CD4-positive, alpha-beta memory T cell (primary cell): ENCODE data around the gene MAST4. TPM values are rescaled to one million over a fixed set of nuclear protein-coding genes. Genes with fewer than 3 reads are reported as not detected.

Experiments
- CTCF ChIA-PET: fragments of 350-600 bp; sonication (Branson Sonifier 250); formaldehyde crosslinking; loops from one replicate; lab custom pipeline; 2021; ENCODE audit warnings: inconsistent platforms; ENCODE audit not compliant: partially characterized antibody; lab: Charles Lee
- POLR2A ChIA-PET: fragments of 350-600 bp; sonication (Branson Sonifier 250); formaldehyde crosslinking; loops from one replicate; lab custom pipeline; 2021; ENCODE audit not compliant: partially characterized antibody; lab: Charles Lee
- DNase-seq, 5 donors: peaks; one replicate each; pipeline versions ENCODE4 v3.0.0 to v3.0.0-alpha.2; 2020 to 2022; ENCODE audit warnings: mixed read lengths in 1 of 5
- H3K27ac ChIP-seq: one replicate; pipeline ENCODE4 v1.7.0; 2013; ENCODE audit warnings: low read depth, low read length
- H3K27me3 ChIP-seq: 2 replicates; pipeline ENCODE4 v1.7.0; 2013; ENCODE audit warnings: mild to moderate bottlenecking, low read length, moderate library complexity; ENCODE audit not compliant: insufficient read depth
- H3K36me3 ChIP-seq: 2 replicates; pipeline ENCODE4 v1.7.0; 2013; ENCODE audit warnings: mild to moderate bottlenecking, low read length, moderate library complexity; ENCODE audit not compliant: insufficient read depth
- H3K4me1 ChIP-seq: 2 replicates; pipeline ENCODE4 v1.7.0; 2013; ENCODE audit warnings: mild to moderate bottlenecking, low read length, moderate library complexity; ENCODE audit not compliant: insufficient read depth
- H3K4me3 ChIP-seq, 2 donors: one replicate each; pipeline ENCODE4 v1.7.0; 2013; ENCODE audit warnings: low read length in 2 of 2, mild to moderate bottlenecking in 1 of 2
- H3K9me3 ChIP-seq, 2 donors: one replicate each; pipeline ENCODE4 v1.7.0; 2013; ENCODE audit warnings: low read length in 2 of 2, control low read depth in 1 of 2; ENCODE audit not compliant: control insufficient read depth in 1 of 2
- H3K27ac Mint-ChIP-seq, 7 donors: one replicate each; pipeline ENCODE4 v1.8.0; 2020 to 2021; ENCODE audit warnings: mixed read lengths in 7 of 7, mild to moderate bottlenecking in 6 of 7, inconsistent platforms in 3 of 7, moderate library complexity in 3 of 7
- H3K27me3 Mint-ChIP-seq, 2 donors: one replicate each; pipeline ENCODE4 v1.8.0; 2020 to 2021; ENCODE audit warnings: mixed read lengths in 2 of 2
- H3K36me3 Mint-ChIP-seq, 2 donors: one replicate each; pipeline ENCODE4 v1.8.0; 2020 to 2021; ENCODE audit warnings: mixed read lengths in 2 of 2, inconsistent platforms in 1 of 2, mild to moderate bottlenecking in 1 of 2
- H3K4me1 Mint-ChIP-seq, 4 donors: one replicate each; pipeline ENCODE4 v1.8.0; 2020 to 2021; ENCODE audit warnings: mixed read lengths in 4 of 4, mild to moderate bottlenecking in 1 of 4
- H3K4me3 Mint-ChIP-seq, 8 donors: one replicate each; pipeline ENCODE4 v1.8.0; 2020 to 2021; ENCODE audit warnings: mixed read lengths in 8 of 8, mild to moderate bottlenecking in 7 of 8, moderate library complexity in 6 of 8, inconsistent platforms in 3 of 8
- H3K9me3 Mint-ChIP-seq, 8 donors: one replicate each; pipeline ENCODE4 v1.8.0; 2020 to 2021; ENCODE audit warnings: mixed read lengths in 8 of 8, mild to moderate bottlenecking in 5 of 8, inconsistent platforms in 3 of 8, moderate library complexity in 1 of 8
- intact Hi-C: fragments of 100-400 bp; cut with micrococcal nuclease; formaldehyde crosslinking; loops from one replicate; pipeline ENCODE4 v1.15.1; 2023
- polyA plus RNA-seq, 2 donors: library from polyadenylated mRNA; unstranded; fragments of 300-500 nt; fragmentation: Illumina TruSeq; gene quantifications; one replicate each; pipeline ENCODE4 v1.2.3, GENCODE V29; 2021
- total RNA-seq, 2 experiments: library from RNA; stranded (reverse); gene quantifications; one replicate each; pipeline ENCODE4 v1.2.3, GENCODE V29; 2021

The MAST4 gene
- total and polyA plus RNA-seq, 4 experiments from 2014 or later, result 9.2 to 27.0 (median 21.3) TPM

GRCh38 chr5:66793049-66793448, 196.9 kb downstream of the MAST4 start:
- H3K9me3 Mint-ChIP-seq, result no peaks in the 10 kb centered on the region

GRCh38 chr5:66795682-66796081, 199.5 kb downstream of the MAST4 start:
- Histone ChIP-seq H3K4me1 (no peaks in the 10 kb centered on the region), H3K27ac (no peak overlapping the region), H3K9me3 (no peaks in the 10 kb centered on the region), H3K27me3 (no peaks in the 10 kb centered on the region), H3K4me3 (no peak overlapping the region), H3K36me3 (no peaks in the 10 kb centered on the region)
- H3K27ac Mint-ChIP-seq, result no peak overlapping the region
- no peak overlapping the region for H3K4me3 Mint-ChIP-seq
- ChIA-PET POLR2A (no interaction called here), CTCF (no interaction called here)
- no peaks in the 10 kb centered on the region for H3K36me3 Mint-ChIP-seq
- DNase-seq, result no peak
- H3K4me1 Mint-ChIP-seq, result no peaks in the 10 kb centered on the region
- no peaks in the 10 kb centered on the region for H3K9me3 Mint-ChIP-seq
- peaks cover 8 to 27% of the 10 kb centered on the region in 2 donors for H3K27me3 Mint-ChIP-seq
- intact Hi-C loops, result no loop called here

More at GRCh38 chr5:66793049-66793448, 196.9 kb downstream of the MAST4 start:
- Histone ChIP-seq H3K4me3 (no peak overlapping the region), H3K27me3 (no peaks in the 10 kb centered on the region), H3K4me1 (no peaks in the 10 kb centered on the region), H3K9me3 (no peaks in the 10 kb centered on the region), H3K36me3 (no peaks in the 10 kb centered on the region), H3K27ac (no peak overlapping the region)
- H3K27ac Mint-ChIP-seq, result no peak overlapping the region
- H3K27me3 Mint-ChIP-seq, result peaks cover 4 to 17% of the 10 kb centered on the region in 2 donors
- ChIA-PET CTCF (no interaction called here), POLR2A (no interaction called here)
- H3K4me3 Mint-ChIP-seq, result no peak overlapping the region
- H3K36me3 Mint-ChIP-seq, result no peaks in the 10 kb centered on the region
- intact Hi-C loops, result no loop called here
- no peak for DNase-seq
- H3K4me1 Mint-ChIP-seq, result no peaks in the 10 kb centered on the region

GRCh38 chr5:66796305-66797292, 200.4 kb downstream of the MAST4 start:
- H3K27ac ChIP-seq, result no peak overlapping the region
- Mint-ChIP-seq H3K27me3 (peaks cover 8 to 30% of the 10 kb centered on the region in 2 donors), H3K4me3 (no peak overlapping the region), H3K27ac (no peak overlapping the region), H3K36me3 (no peaks in the 10 kb centered on the region), H3K4me1 (no peaks in the 10 kb centered on the region), H3K9me3 (no peaks in the 10 kb centered on the region)
- no peaks in the 10 kb centered on the region for H3K36me3 ChIP-seq
- no peaks in the 10 kb centered on the region for H3K4me1 ChIP-seq
- intact Hi-C loops, result no loop called here
- H3K4me3 ChIP-seq, result no peak overlapping the region
- CTCF ChIA-PET, result interaction anchor here (0.5 to 1.5 kb wide), 2 partner anchors 16 to 1475 kb away, joined by 3 to 4 read pairs; no protein-coding TSS in a partner anchor
- H3K27me3 ChIP-seq, result no peaks in the 10 kb centered on the region
- no peak for DNase-seq
- POLR2A ChIA-PET, result no interaction called here
- no peaks in the 10 kb centered on the region for H3K9me3 ChIP-seq

GRCh38 chr5:66802941-66803340, 206.7 kb downstream of the MAST4 start:
- no peaks in the 10 kb centered on the region for H3K36me3 Mint-ChIP-seq
- peaks cover 27 to 42% of the 10 kb centered on the region in 2 donors for H3K27me3 Mint-ChIP-seq
- no peaks in the 10 kb centered on the region for H3K9me3 Mint-ChIP-seq
- H3K27ac Mint-ChIP-seq, result no peak overlapping the region
- intact Hi-C loops, result no loop called here
- no peaks in the 10 kb centered on the region for H3K9me3 ChIP-seq
- H3K4me3 Mint-ChIP-seq, result no peak overlapping the region
- H3K27ac ChIP-seq, result no peak overlapping the region
- POLR2A ChIA-PET, result no interaction called here
- no peaks in the 10 kb centered on the region for H3K4me1 ChIP-seq
- CTCF ChIA-PET, result no interaction called here
- DNase-seq, result no peak
- H3K27me3 ChIP-seq, result no peaks in the 10 kb centered on the region
- no peak overlapping the region for H3K4me3 ChIP-seq
- H3K36me3 ChIP-seq, result no peaks in the 10 kb centered on the region
- H3K4me1 Mint-ChIP-seq, result no peaks in the 10 kb centered on the region

- no peaks in the 10 kb centered on the region for H3K4me1 ChIP-seq
- no peak overlapping the region for H3K4me3 ChIP-seq
- peaks cover 29 to 38% of the 10 kb centered on the region in 2 donors for H3K27me3 Mint-ChIP-seq
- no peaks in the 10 kb centered on the region for H3K4me1 Mint-ChIP-seq
- H3K9me3 Mint-ChIP-seq, result no peaks in the 10 kb centered on the region
- ChIA-PET CTCF (no interaction called here), POLR2A (no interaction called here)
- no peaks in the 10 kb centered on the region for H3K36me3 ChIP-seq
- H3K9me3 ChIP-seq, result no peaks in the 10 kb centered on the region
- H3K27me3 ChIP-seq, result no peaks in the 10 kb centered on the region
- no peak for DNase-seq
- no peak overlapping the region for H3K4me3 Mint-ChIP-seq
- H3K36me3 Mint-ChIP-seq, result no peaks in the 10 kb centered on the region
- H3K27ac ChIP-seq, result no peak overlapping the region
- intact Hi-C loops, result no loop called here
- H3K27ac Mint-ChIP-seq, result no peak overlapping the region
Measured at GRCh38 chr5:66805514-66806430, 209.6 kb downstream of the MAST4 start.

- no peaks in the 10 kb centered on the region for H3K36me3 ChIP-seq
- no peaks in the 10 kb centered on the region for H3K9me3 ChIP-seq
- Mint-ChIP-seq H3K9me3 (no peaks in the 10 kb centered on the region), H3K4me3 (no peak overlapping the region), H3K27ac (no peak overlapping the region), H3K27me3 (peaks cover 33 to 35% of the 10 kb centered on the region in 2 donors), H3K4me1 (no peaks in the 10 kb centered on the region), H3K36me3 (no peaks in the 10 kb centered on the region)
- intact Hi-C loops, result no loop called here
- H3K27me3 ChIP-seq, result no peaks in the 10 kb centered on the region
- no peak overlapping the region for H3K4me3 ChIP-seq
- H3K27ac ChIP-seq, result no peak overlapping the region
- H3K4me1 ChIP-seq, result no peaks in the 10 kb centered on the region
- no peak for DNase-seq
- CTCF ChIA-PET, result no interaction called here
- POLR2A ChIA-PET, result no interaction called here
Measured at GRCh38 chr5:66807743-66808142, 211.6 kb downstream of the MAST4 start.

GRCh38 chr5:66808663-66809062, 212.5 kb downstream of the MAST4 start:
- Histone ChIP-seq H3K4me3 (no peak overlapping the region), H3K9me3 (no peaks in the 10 kb centered on the region), H3K4me1 (no peaks in the 10 kb centered on the region), H3K36me3 (no peaks in the 10 kb centered on the region), H3K27ac (no peak overlapping the region), H3K27me3 (no peaks in the 10 kb centered on the region)
- Mint-ChIP-seq H3K27me3 (peaks cover 33 to 35% of the 10 kb centered on the region in 2 donors), H3K9me3 (no peaks in the 10 kb centered on the region), H3K4me1 (no peaks in the 10 kb centered on the region), H3K36me3 (no peaks in the 10 kb centered on the region), H3K4me3 (no peak overlapping the region), H3K27ac (no peak overlapping the region)
- ChIA-PET POLR2A (no interaction called here), CTCF (no interaction called here)
- no peak for DNase-seq
- intact Hi-C loops, result no loop called here
